Mucosa of descending colon (tissue), 3 donors: ENCODE data around the gene C16orf90. TPM values are rescaled to one million over a fixed set of nuclear protein-coding genes. Genes with fewer than 3 reads are reported as not detected.
"Not testable (repeated sequence)": the region's sequence is repeated elsewhere in the genome, so short reads cannot be mapped to it uniquely, and the experiment has no call there.

Experiments
- ATAC-seq: fragments of 200-7000 bp; cut with Tn5 transposase; one replicate; pipeline ENCODE4 v1.9.1; 2020; ENCODE audit warnings: mild to moderate bottlenecking, moderate library complexity
- DNase-seq, 3 donors: peaks; one replicate each; pipeline ENCODE4 v3.0.0-alpha.2; 2020
- H3K36me3 ChIP-seq: fragments of 200-600 bp; one replicate; pipeline ENCODE4 v1.8.0; 2021; ENCODE audit warnings: low read depth, mild to moderate bottlenecking
- H3K4me1 ChIP-seq: fragments of 200-600 bp; one replicate; pipeline ENCODE4 v1.8.0; 2021; ENCODE audit warnings: low read depth, mild to moderate bottlenecking
- H3K4me3 ChIP-seq: fragments of 200-600 bp; one replicate; pipeline ENCODE4 v1.8.0; 2021; ENCODE audit warnings: mild to moderate bottlenecking
- H3K9me3 ChIP-seq: fragments of 200-600 bp; one replicate; pipeline ENCODE4 v1.8.0; 2021; ENCODE audit warnings: mild to moderate bottlenecking
- intact Hi-C, 2 donors: fragments of 100-400 bp; cut with DNase I in 1 of 2; cut with micrococcal nuclease in 1 of 2; formaldehyde crosslinking; loops; one replicate each; pipeline versions ENCODE4 v1.11.0 to v1.11.1; 2022; cut with DNase I, micrococcal nuclease
- total RNA-seq, 3 donors: library from RNA; stranded (reverse); fragmentation: NEBNext Ultra II Directional in 2 of 3; extraction: Animal tissue kit (Norgen Biotek cat#: 25700) in 2 of 3; gene quantifications; one replicate each; pipeline versions ENCODE4 v1.2.1 to v1.2.4, GENCODE V29; 2021 to 2023
- TF ChIP-seq, protein P1 (sequence below): fragments of 200-600 bp; IDR thresholded peaks from one replicate; pipeline ENCODE4 v1.8.0; 2022; ENCODE audit warnings: antibody characterized with exemption, mild to moderate bottlenecking
- donor health status: DM: no; HTN: no; CAD: no; lungs with moderate emphysema.
- donor health status: DM: no; HTN: no; CAD: no.
- donor health status: DM: no; HTN: yes; CAD: no.

Gene C16orf90
- total RNA-seq, 3 donors from 2014 or later = not detected

DNA sequence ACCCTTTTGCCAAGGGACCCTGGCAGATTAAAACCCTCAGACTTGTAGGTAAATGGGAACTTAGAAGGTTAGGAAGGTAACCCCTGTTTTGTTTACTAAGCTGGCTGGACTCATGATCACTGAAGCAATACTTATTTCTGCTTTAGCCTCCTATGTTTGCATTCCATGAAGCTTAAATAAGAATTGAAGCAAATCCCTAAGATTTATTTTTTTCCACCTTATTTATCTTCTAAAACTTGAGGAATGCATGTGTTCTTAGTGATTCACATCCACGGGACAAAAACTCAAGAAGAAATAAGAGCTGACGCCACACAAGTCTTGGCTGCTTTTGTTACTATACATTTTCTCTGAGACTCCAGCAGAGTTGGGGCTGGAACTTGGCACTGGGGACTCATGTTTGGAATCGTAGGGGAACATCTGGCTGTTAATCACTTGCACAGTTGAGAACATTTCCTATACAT is 41.0 kb upstream of the C16orf90 start:
- ATAC-seq (no peak), DNase-seq (no peak)
- H3K4me1 ChIP-seq = no peaks in the 10 kb centered on the region
- intact Hi-C loops = no loop called here
- H3K4me3 ChIP-seq = no peak overlapping the region
- H3K36me3 ChIP-seq = no peaks in the 10 kb centered on the region
- no peaks in the 10 kb centered on the region for H3K9me3 ChIP-seq
- TF ChIP-seq, protein P1, sequence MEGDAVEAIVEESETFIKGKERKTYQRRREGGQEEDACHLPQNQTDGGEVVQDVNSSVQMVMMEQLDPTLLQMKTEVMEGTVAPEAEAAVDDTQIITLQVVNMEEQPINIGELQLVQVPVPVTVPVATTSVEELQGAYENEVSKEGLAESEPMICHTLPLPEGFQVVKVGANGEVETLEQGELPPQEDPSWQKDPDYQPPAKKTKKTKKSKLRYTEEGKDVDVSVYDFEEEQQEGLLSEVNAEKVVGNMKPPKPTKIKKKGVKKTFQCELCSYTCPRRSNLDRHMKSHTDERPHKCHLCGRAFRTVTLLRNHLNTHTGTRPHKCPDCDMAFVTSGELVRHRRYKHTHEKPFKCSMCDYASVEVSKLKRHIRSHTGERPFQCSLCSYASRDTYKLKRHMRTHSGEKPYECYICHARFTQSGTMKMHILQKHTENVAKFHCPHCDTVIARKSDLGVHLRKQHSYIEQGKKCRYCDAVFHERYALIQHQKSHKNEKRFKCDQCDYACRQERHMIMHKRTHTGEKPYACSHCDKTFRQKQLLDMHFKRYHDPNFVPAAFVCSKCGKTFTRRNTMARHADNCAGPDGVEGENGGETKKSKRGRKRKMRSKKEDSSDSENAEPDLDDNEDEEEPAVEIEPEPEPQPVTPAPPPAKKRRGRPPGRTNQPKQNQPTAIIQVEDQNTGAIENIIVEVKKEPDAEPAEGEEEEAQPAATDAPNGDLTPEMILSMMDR = no peak

DNA sequence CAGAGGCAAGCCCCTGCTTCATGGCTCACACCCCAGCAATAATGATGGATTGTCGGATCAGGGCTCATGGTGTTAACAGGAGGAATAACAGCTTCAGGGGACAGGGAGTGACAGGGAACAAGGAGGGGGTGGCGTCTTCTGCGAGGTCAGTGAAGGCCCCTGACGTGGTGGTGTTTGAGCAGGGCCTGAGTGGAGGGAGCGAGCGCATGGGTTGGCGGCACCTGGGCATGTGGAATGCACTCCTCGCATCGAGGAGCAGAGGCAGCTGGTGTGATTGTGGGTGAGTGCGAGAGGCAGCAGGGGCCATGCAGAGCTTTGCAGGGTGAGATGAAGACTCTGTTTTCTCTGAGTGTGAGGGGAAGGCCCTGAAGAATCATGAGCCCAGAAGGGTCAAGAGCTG is 38.8 kb upstream of the C16orf90 start:
- no peak for DNase-seq
- no peaks in the 10 kb centered on the region for H3K36me3 ChIP-seq

DNA sequence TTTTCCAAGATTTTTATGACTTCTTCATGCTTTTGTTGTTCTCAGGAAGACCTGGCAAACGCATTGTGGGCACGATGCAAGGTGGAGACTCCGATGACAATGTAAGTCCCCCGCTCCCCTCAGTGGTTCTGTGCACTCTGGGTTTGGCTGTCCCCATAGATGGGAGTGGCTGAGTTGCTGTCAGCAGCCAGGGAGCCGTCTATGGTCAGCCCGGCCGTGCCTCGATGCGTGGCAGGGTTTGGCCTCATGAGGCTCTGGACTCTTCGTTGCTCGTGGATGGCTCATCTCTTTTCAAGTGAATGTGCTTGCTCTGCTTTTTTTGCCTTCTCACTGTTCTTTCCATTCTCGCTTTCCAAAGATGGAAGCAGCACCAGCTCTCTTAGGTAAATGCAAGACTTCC is 37.5 kb upstream of the C16orf90 start:
- no peaks in the 10 kb centered on the region for H3K36me3 ChIP-seq
- DNase-seq = no peak
- intact Hi-C loops = no loop called here

More for the DNA sequence above, 38.8 kb upstream of the C16orf90 start:
- no peak for ATAC-seq
- no peak overlapping the region for H3K4me3 ChIP-seq
- H3K9me3 ChIP-seq = no peaks in the 10 kb centered on the region
- H3K4me1 ChIP-seq = no peaks in the 10 kb centered on the region
- TF ChIP-seq, protein P1 = no peak
- intact Hi-C loops = no loop called here

DNA sequence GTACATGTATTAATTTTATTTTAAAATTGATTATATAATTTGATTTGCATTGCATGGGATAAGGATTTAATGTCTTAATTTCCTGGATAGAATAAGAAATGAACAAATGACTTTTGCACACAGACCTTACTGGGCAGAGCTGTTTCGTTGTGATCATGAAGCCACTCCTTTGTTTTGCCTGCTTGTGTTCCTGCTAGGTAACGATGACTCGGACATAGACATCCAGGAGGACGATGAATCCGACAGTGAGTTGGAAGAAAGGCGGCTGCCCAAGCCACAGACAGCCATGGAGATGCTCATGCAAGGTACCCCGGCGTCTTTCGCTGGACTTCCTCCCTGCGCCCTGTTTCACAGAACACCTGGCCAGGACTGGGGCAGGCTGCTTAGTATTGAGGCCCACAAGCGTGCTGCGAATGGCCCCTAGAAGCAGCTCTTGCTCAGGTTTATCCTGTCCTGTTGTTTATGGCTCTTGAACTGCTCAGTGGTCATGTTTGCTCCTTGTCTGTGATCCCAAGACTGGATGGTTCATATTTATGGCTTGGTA is 35.2 kb upstream of the C16orf90 start:
- intact Hi-C loops = no loop called here
- Histone ChIP-seq H3K9me3 (no peaks in the 10 kb centered on the region), H3K4me1 (no peaks in the 10 kb centered on the region), H3K4me3 (no peak overlapping the region), H3K36me3 (no peaks in the 10 kb centered on the region)
- DNase-seq = no peak
- TF ChIP-seq, protein P1 = no peak
- ATAC-seq = no peak

More for the DNA sequence above, 37.5 kb upstream of the C16orf90 start:
- H3K9me3 ChIP-seq = no peaks in the 10 kb centered on the region
- TF ChIP-seq, protein P1 = no peak
- H3K4me3 ChIP-seq = no peak overlapping the region
- no peak for ATAC-seq
- H3K4me1 ChIP-seq = no peaks in the 10 kb centered on the region

DNA sequence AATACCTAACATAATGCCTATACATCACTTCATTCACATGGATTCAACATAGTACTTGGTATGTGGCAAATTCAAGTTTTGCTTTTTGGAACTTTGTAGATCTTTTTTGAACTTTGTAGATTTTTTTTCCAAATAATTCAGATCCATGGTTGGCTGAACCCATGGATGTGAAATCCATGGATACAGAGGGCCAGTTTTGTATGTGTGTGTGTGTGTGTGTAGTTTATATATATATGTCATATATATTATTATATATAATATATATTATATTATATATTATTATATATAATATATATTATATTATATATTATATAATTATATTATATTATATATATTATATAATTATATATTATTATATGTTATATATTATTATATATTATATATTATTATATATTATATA is 33.9 kb upstream of the C16orf90 start:
- DNase-seq (no peak), ATAC-seq (no peak)
- no peaks in the 10 kb centered on the region for H3K4me1 ChIP-seq
- TF ChIP-seq, protein P1 = no peak
- intact Hi-C loops = no loop called here
- no peaks in the 10 kb centered on the region for H3K9me3 ChIP-seq
- H3K36me3 ChIP-seq = peaks cover 4% of the 10 kb centered on the region
- H3K4me3 ChIP-seq = no peak overlapping the region

DNA sequence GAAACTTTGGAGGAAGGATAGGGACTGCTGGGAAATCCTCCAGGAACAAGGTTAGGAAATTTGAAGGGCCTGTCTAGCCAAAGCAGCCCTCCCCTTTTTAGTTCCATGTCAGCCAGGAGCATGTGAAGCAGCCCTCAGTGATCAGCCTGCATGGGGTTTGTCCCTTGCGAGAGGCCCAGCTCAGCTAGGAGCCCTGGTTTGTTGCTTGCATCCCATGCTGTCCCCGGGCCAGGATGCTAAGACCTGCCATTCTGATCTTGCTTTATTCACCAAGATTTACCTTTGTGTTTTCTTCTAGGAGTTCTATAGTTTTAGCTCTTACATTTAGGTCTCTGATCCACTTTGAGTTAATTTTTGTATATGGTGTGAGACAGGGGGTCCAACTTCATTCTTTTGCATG is 33.1 kb upstream of the C16orf90 start:
- no peaks in the 10 kb centered on the region for H3K9me3 ChIP-seq
- DNase-seq (no peak), ATAC-seq (no peak)
- peaks cover 4% of the 10 kb centered on the region for H3K36me3 ChIP-seq
- no peak overlapping the region for H3K4me3 ChIP-seq
- intact Hi-C loops = no loop called here
- no peaks in the 10 kb centered on the region for H3K4me1 ChIP-seq
- TF ChIP-seq, protein P1 = no peak

DNA sequence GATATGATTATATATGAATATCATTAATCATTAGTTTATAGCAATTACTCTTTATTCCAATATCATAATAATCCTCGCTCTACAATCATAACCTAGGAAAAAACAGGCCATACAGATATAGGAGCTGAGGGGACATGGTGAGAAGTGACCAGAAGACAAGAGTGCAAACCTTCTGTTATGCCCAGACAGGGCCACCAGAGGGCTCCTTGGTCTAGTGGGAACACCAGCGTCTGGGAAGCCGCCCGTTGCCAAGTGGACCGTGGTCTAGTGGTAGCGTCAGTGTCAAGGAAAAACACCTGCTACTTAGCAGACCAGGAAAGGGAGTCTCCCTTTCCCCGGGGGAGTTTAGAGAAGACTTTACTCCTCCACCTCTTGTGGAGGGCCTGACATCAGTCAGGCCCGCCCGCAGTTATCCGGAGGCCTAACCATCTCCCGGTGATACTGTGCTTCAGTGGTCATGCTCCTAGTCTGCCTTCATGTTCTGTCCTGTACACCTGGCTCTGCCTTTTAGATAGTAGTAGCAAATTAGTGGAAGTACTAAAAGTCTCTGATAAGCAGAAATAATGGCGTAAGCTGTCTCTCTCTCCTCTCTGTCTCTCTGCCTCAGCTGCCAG is 32.0 kb upstream of the C16orf90 start:
- intact Hi-C loops, ATAC-seq, H3K4me3 ChIP-seq, H3K4me1 ChIP-seq, H3K36me3 ChIP-seq, H3K9me3 ChIP-seq: not testable (repeated sequence)
- peak in 2 of 3 donors; percentile 61 to 74 for DNase-seq
